Right cardiac atrium (tissue), 5 donors: Measurements from ENCODE around the gene GTPBP1. TPM values are rescaled to one million over a fixed set of nuclear protein-coding genes. Genes with fewer than 3 reads are reported as not detected.

Source experiments
- ATAC-seq, 2 donors: fragments of 200-7000 bp; cut with Tn5 transposase; one replicate each; pipeline versions ENCODE4 v1.8.0 to v1.9.1; 2020; ENCODE audit warnings: moderate library complexity in 2 of 2, mild to moderate bottlenecking in 1 of 2
- DNase-seq, 3 donors: peaks; one replicate each; pipeline ENCODE4 v3.0.0-alpha.2; 2020
- H3K27ac ChIP-seq: one replicate; pipeline ENCODE4 v1.5.1; 2013; ENCODE audit warnings: mild to moderate bottlenecking, low read length, control low read depth, moderate library complexity
- H3K27me3 ChIP-seq: one replicate; pipeline ENCODE4 v1.6.1; 2013; ENCODE audit not compliant: control insufficient read depth, insufficient read depth
- H3K4me1 ChIP-seq: one replicate; pipeline ENCODE4 v1.6.1; 2013; ENCODE audit warnings: low read length; ENCODE audit not compliant: control insufficient read depth, insufficient read depth
- H3K4me3 ChIP-seq: one replicate; pipeline ENCODE4 v1.5.1; 2013; ENCODE audit warnings: low read length, control low read depth
- H3K9me3 ChIP-seq: one replicate; pipeline ENCODE4 v1.6.1; 2013; ENCODE audit warnings: low read length; ENCODE audit not compliant: control insufficient read depth
- WGBS: extraction: QIAGEN DNeasy Blood & Tissue Kit; methylation state at CpG from one replicate; pipeline ENCODE4 v1.1.7; 2013; 5-methylcytosine and 5-hydroxymethylcytosine counted together
- intact Hi-C, 4 donors: fragments of 100-400 bp; cut with DNase I; formaldehyde crosslinking; loops; one replicate each; pipeline versions ENCODE4 v1.11.0 to v1.14.0; 2022 to 2023
- polyA plus RNA-seq: library from polyadenylated mRNA; stranded (reverse); fragments of 200-250 nt; gene quantifications from one replicate; pipeline ENCODE4 v1.2.3, GENCODE V29; 2013
- total RNA-seq, 4 donors: library from RNA; stranded (reverse); fragmentation: NEBNext Ultra II Directional; extraction: Animal tissue kit (Norgen Biotek cat#: 25700); gene quantifications; one replicate each; pipeline ENCODE4 v1.2.1, GENCODE V29; 2021
- donor health status: healthy with polysubstance abuse.
- donor health status: DM: no; HTN: yes; CAD: no.
- donor health status: DM: no; HTN: no; CAD: no.
- donor health status: DM: no; HTN: yes; CAD: no; lungs with severe emphysema.
- donor health status: DM: yes; HTN: yes; CAD: no.

Gene GTPBP1
- total and polyA plus RNA-seq, 5 donors: 19.1 to 34.5 (median 29.9) TPM

DNA sequence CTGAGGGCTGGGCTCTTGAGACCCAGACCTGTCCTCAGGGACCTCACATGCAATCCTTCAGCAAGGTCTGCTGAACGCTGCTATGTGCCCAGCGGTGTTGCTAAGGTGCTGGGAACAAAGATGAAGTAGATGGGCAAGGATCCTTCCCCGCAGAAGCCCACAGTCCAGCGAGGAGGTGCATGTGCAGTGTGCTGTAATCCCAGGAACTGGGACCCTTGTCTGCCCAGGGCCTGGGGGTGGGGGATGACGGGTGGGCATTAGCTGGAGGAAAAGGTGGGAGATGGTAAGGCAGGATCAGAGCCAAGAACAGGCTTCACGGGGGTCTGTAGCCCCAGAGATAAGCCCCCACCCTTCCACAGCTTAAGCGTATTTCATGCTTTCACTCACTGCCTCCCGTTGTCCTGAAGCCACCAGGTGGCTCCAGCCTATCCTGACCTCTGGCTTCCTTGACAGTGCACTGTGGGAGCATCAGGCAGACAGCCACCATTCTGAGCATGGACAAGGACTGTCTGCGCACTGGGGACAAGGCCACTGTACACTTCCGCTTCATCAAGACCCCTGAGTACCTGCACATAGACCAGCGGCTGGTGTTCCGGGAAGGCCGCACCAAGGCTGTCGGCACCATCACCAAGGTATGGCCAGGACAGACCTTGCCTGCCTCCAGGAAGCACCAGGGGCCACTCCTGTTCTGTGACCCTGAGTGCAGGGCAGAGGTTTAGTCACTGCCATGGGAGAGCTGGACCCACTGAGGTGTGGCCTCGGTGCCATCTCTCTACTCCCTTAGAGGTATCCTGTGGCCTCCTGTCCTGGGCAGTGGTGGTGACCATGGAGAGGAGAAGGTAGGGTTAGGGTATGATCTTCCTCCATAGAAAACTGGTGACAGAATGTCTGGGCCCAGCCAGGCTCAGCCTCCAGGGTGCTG is 22.0 kb downstream of the GTPBP1 start:
- intact Hi-C loops: no loop called here
- H3K4me3 ChIP-seq: no peak overlapping the region
- 95% methylated on average over 15 of the region's 15 CpGs for WGBS
- DNase-seq (no peak), ATAC-seq (no peak)
- no peak overlapping the region for H3K27ac ChIP-seq
- H3K27me3 ChIP-seq: no peaks in the 10 kb centered on the region
- H3K9me3 ChIP-seq: no peaks in the 10 kb centered on the region
- no peaks in the 10 kb centered on the region for H3K4me1 ChIP-seq

- intact Hi-C loops: no loop called here
- no peak overlapping the region for H3K27ac ChIP-seq
- H3K9me3 ChIP-seq: no peaks in the 10 kb centered on the region
- ATAC-seq: no peak
- no peak overlapping the region for H3K4me3 ChIP-seq
- H3K27me3 ChIP-seq: no peaks in the 10 kb centered on the region
- DNase-seq: peak in 1 of 3 donors; percentile 47
- H3K4me1 ChIP-seq: peaks cover 2% of the 10 kb centered on the region
- WGBS: 84% methylated on average over 18 of the region's 18 CpGs
Observed at GRCh38 chr22:38728871-38729796, 23.4 kb downstream of the GTPBP1 start.

DNA sequence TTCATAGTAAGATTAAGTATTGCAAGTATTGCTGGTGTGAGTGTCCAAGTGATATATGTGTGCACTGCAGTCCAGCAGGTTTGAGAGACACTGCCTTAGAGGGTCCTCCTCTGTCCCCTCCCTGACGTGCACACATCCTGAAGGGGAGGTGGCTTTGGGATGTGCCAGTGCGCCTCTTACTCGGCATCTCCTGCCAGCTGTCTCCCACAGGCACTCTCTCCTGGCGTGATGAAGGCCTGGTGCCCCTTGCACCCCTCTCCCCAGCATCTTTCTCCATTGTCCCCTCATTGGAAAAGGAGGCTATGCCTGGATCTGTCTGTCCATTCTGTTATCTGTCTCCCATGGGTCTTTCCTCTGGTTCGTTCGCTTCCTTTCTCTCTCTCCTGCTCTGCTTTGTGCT is 24.2 kb downstream of the GTPBP1 start:
- Histone ChIP-seq H3K27me3 (no peaks in the 10 kb centered on the region), H3K4me3 (no peak overlapping the region), H3K9me3 (no peaks in the 10 kb centered on the region), H3K27ac (no peak overlapping the region), H3K4me1 (peaks cover 2% of the 10 kb centered on the region)
- ATAC-seq (no peak), DNase-seq (peak in 1 of 3 donors; percentile 14)
- intact Hi-C loops: no loop called here
- 88% methylated on average over 6 of the region's 6 CpGs for WGBS

GRCh38 chr22:38730411-38730871 is 24.7 kb downstream of the GTPBP1 start:
- Histone ChIP-seq H3K4me1 (peaks cover 2% of the 10 kb centered on the region), H3K27ac (no peak overlapping the region), H3K4me3 (no peak overlapping the region), H3K9me3 (no peaks in the 10 kb centered on the region), H3K27me3 (no peaks in the 10 kb centered on the region)
- ATAC-seq: no peak
- peak in 1 of 3 donors; percentile 51 for DNase-seq
- intact Hi-C loops: no loop called here
- WGBS: 96% methylated on average over 13 of the region's 13 CpGs

GRCh38 chr22:38731703-38732161 is 26.0 kb downstream of the GTPBP1 start:
- DNase-seq: no peak
- Histone ChIP-seq H3K27me3 (no peaks in the 10 kb centered on the region), H3K27ac (no peak overlapping the region), H3K4me3 (no peak overlapping the region), H3K4me1 (peaks cover 2% of the 10 kb centered on the region), H3K9me3 (no peaks in the 10 kb centered on the region)
- no peak for ATAC-seq
- WGBS: 76% methylated on average over 6 of the region's 6 CpGs
- intact Hi-C loops: no loop called here

DNA sequence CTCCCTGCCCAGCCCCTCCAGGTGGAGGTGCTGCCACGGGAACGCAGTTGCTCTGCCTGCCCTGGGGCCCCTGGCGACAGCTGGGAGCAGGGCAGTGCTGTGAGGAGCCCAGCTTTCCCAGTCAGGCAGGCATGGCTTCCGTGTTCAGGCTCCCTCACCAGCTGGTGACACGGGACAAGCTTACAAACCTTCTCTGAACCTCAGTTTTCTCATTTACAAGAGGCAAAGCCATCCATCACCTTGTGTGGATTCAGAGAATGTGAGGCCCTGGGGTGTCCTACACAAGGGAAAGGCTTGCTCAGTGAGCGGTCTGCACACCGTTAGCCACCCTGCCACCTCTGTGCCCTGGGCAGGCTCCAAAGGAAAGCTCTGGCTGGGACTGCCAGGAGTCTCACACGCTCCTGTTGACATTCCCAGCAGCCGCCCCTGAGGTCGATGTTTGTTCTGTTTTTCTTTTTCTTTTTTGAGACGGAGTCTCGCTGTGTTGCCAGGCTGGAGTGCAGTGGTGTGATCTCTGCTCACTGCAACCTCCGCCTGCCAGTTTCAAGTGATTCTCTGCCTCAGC is 26.6 kb downstream of the GTPBP1 start:
- ATAC-seq: no peak
- 70% methylated on average over 13 of the region's 13 CpGs for WGBS

DNA sequence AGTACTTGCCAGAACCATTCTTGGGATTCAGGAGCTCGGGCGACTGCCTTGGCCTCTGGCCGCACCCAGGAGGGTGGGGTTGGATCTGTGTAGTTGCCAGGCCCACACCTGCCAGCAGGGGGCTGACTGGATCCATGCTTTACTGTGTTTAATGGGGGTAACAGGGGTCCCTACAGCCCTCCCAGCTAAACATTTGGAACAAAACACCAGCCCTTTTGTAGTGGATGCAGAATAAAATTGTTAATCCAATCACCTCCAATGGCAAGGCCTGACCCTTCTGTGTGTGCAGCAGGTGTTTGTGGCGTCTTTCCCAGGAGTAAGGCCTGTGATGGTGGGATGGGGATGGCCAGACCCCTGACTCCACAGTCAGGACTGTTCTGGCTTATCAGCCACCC is 27.6 kb downstream of the GTPBP1 start:
- Histone ChIP-seq H3K9me3 (no peaks in the 10 kb centered on the region), H3K27ac (peak overlapping the region; percentile 16), H3K4me1 (peaks cover 2% of the 10 kb centered on the region), H3K27me3 (no peaks in the 10 kb centered on the region), H3K4me3 (no peak overlapping the region)
- WGBS: 37% methylated on average over 4 of the region's 4 CpGs
- ATAC-seq: peak in 1 of 2 donors; percentile 52
- peak in 2 of 3 donors; percentile 49 to 81 for DNase-seq
- intact Hi-C loops: no loop called here

More for the DNA sequence above, 26.6 kb downstream of the GTPBP1 start:
- no peak for DNase-seq
- intact Hi-C loops: no loop called here
- Histone ChIP-seq H3K4me1 (peaks cover 2% of the 10 kb centered on the region), H3K27me3 (no peaks in the 10 kb centered on the region), H3K9me3 (no peaks in the 10 kb centered on the region), H3K27ac (no peak overlapping the region), H3K4me3 (no peak overlapping the region)

- DNase-seq: peak in 2 of 3 donors; percentile 33 to 78
- H3K9me3 ChIP-seq: no peaks in the 10 kb centered on the region
- H3K27me3 ChIP-seq: no peaks in the 10 kb centered on the region
- no peak overlapping the region for H3K4me3 ChIP-seq
- intact Hi-C loops: no loop called here
- WGBS: 54% methylated on average over 8 of the region's 8 CpGs
- ATAC-seq: peak; percentile 23 to 26
- peak overlapping the region; percentile 33 for H3K27ac ChIP-seq
- H3K4me1 ChIP-seq: peaks cover 2% of the 10 kb centered on the region
Observed at GRCh38 chr22:38733724-38734381, 28.1 kb downstream of the GTPBP1 start.

- WGBS: 89% methylated on average over 13 of the region's 13 CpGs
- ATAC-seq: no peak
- no peak overlapping the region for H3K4me3 ChIP-seq
- H3K27me3 ChIP-seq: no peaks in the 10 kb centered on the region
- DNase-seq: peak in 2 of 3 donors; percentile 22 to 33
- peaks cover 2% of the 10 kb centered on the region for H3K4me1 ChIP-seq
- H3K9me3 ChIP-seq: no peaks in the 10 kb centered on the region
- peak overlapping the region; percentile 33 for H3K27ac ChIP-seq
- intact Hi-C loops: no loop called here
Observed at GRCh38 chr22:38734421-38735100, 28.8 kb downstream of the GTPBP1 start.

- H3K4me3 ChIP-seq: no peak overlapping the region
- WGBS: 95% methylated on average over 7 of the region's 7 CpGs
- no peaks in the 10 kb centered on the region for H3K9me3 ChIP-seq
- intact Hi-C loops: no loop called here
- peaks cover 2% of the 10 kb centered on the region for H3K4me1 ChIP-seq
- no peaks in the 10 kb centered on the region for H3K27me3 ChIP-seq
- no peak for ATAC-seq
- H3K27ac ChIP-seq: no peak overlapping the region
- peak in 1 of 3 donors; percentile 14 for DNase-seq
Observed at GRCh38 chr22:38735126-38735464, 29.4 kb downstream of the GTPBP1 start.
